HG03175 (cell line): ENCODE measurements around the gene ARID5B.

ENCODE experiments used
- ATAC-seq: cut with Tn5 transposase; IDR thresholded peaks from one replicate; pipeline ENCODE4 v1.9.1; 2021; ENCODE audit warnings: mild to moderate bottlenecking, moderate library complexity; ENCODE audit not compliant: unreplicated experiment

The ARID5B gene

DNA sequence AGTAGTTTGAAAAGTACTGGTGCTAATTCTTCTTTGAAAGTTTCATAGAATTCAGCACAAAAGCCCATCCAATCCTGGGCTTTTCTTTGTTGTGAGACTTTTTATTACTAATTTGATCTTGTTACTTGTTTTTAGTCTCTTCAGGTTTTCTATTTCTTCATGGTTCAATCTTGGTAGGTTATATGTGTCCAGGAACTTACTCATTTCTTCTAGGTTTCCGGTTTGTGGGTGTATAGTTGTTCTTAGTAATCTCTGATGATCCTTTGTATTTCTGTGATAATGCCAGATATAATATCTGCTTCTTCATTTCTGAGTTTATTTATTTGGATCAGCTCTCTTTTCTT is 219.7 kb downstream of the ARID5B start:
- no peak for ATAC-seq

DNA sequence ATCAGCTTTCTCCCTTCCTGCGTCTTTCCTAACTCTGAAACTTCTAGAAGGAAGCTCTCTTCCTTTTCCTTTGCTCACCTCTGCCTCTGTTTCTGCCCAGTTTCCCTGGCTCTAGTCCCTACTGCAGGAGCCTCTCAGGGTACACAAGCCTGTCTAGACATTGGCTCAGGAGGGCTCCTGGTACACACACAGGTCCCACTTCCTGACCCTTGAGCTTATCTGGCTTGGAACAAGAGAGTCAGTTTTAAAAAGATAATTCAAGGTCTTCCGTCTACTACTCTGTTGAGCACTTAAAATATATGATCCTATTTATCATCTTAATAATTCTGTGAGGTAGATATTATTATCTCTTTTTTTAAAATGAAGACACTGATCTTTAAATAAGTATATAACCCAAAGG is 226.5 kb downstream of the ARID5B start:
- ATAC-seq, result no peak

DNA sequence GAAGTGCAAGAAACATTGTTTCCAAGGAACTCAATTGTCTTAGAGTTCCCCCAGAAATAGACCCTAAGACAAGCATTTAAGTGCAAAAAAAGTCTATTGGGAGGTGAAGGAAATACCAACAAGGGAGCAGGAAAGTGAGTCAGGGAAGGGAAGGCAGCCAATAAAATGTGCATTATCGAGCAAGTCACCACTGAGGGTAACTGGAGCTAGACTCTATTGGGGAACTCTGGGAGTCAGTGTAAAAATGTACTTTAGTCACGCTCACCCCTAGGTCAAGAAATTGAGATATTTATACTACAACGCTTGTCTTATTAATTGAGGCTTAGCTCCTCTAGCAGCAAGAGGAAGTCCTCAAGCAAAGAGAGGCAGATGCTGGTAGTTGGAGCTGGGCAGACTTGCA is 229.4 kb downstream of the ARID5B start:
- ATAC-seq, result no peak

DNA sequence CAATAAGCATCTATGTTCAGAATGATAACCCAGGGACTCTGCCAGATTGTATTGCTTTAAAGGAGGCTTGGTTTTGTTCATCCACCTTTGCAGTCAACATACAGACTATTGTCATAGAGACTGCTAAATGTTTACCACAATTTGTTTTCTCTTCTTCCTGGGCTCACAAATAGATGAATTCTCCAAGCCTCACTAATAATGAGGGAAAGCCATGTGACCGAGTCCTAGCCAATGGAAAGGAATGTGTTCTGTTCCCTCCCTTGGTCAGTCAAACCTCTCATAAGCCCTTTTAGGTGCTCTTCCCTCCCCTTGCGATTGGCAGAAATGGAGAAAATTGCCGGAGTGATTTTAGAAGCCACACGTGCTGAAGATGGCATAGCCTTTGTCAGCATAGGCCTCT is 230.2 kb downstream of the ARID5B start:
- no peak for ATAC-seq

DNA sequence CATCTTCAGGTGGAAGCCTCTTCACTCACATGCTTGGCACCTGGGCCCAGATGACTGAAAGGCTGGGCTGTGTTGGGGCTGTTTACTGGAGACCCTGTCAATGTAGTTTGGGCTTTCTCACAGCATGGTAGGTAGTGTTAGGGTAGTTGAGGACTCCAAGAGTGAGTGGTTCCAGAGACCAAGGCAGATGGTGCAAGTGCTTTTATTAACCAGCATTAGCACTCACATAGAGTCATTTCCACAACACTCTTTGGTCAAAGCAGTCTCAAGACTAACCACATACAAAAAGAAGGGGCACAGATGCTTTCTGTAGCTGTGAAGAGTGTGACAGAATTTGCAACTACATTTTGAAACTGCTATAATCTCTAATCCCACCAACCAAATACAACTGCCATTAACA is 232.1 kb downstream of the ARID5B start:
- peak; percentile 94 for ATAC-seq

DNA sequence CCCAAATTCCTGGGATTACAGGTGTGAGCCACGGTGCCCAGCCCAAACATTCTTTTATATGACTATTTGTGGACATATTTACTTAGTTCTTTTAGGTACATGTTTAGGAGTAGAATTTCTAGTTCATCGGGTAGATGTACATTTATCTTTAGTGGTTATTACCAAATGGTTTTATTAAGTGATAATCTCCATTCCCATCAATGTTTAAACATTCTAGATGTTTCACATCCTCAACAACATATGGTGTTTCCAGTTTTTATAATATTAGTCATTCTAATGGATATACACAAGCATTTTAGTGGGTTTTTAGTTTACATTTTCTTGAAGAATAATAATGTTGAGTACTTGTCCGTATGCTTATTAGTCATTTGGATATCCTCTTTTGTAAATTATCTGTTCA is 235.4 kb downstream of the ARID5B start:
- ATAC-seq, result no peak
